ENCODE data around the gene PHF12.
A peak's percentile ranks its signal among the peaks of the same experiment; 100 is the strongest.
"Not testable (repeated sequence)": the region's sequence is repeated elsewhere in the genome, so short reads cannot be mapped to it uniquely, and the experiment has no call there.

The PHF12 gene

GRCh38 chr17:28935744-28936460 lies 15.4 kb downstream of the PHF12 start:
- H3K4me1 ChIP-seq (ENCODE audit: control insufficient read depth, insufficient read depth, low read length) = peaks cover 24% of the 10 kb centered on the region
- no peak overlapping the region for H3K9ac ChIP-seq (ENCODE audit: low read length)
- H3K36me3 ChIP-seq (ENCODE audit: control insufficient read depth, insufficient read depth, low read length) = peaks cover 4% of the 10 kb centered on the region
- no peak overlapping the region for H3K4me3 ChIP-seq (ENCODE audit: low read length)
- H3K27ac ChIP-seq (ENCODE audit: low read depth, low read length) = no peak overlapping the region
- H3K27me3 ChIP-seq (ENCODE audit: control insufficient read depth, insufficient read depth, low read length) = no peaks in the 10 kb centered on the region

DNA sequence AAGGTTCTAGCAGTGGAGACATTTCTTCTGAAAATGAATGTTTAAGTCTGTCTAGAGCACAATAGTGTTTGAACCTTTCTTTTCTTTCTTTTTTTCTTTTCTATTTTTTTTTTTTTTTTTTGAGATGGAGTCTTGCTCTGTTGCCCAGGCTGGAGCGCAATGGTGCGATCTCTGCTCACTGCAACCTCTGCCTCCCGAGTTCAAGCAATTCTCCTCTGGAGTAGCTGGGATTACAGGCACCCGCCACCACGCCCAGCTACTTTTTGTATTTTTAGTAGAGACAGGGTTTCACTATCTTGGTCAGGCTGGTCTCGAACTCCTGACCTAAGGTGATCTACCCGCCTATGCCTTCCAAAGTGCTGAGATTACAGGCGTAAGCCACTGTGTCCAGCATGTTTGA lies 16.8 kb downstream of the PHF12 start:
- peaks cover 11% of the 10 kb centered on the region for H3K4me1 ChIP-seq (ENCODE audit: control insufficient read depth, insufficient read depth, low read length)
- H3K27me3 ChIP-seq (ENCODE audit: control insufficient read depth, insufficient read depth, low read length); H3K4me3 ChIP-seq (ENCODE audit: low read length); H3K27ac ChIP-seq (ENCODE audit: low read depth, low read length); H3K9ac ChIP-seq (ENCODE audit: low read length); H3K36me3 ChIP-seq (ENCODE audit: control insufficient read depth, insufficient read depth, low read length): not testable (repeated sequence)

DNA sequence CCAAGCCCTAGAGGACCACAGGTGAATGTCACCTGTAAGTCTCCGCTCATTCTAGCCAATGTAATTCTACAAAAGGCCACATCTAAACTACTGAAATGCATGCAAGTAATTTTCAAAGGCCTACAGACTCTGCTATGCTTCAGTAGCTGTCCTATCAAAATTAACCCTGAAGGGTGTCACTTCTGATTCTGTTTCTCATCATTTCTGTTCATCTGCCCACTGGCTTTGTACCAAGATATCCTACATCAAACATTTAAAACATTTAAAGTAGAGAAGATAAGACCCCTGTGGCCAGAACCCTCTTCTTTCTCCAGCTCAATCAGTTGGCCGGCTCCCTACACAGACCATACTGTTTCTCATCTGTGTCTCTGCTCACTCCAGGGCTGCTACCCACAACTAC lies 21.5 kb downstream of the PHF12 start:
- Histone ChIP-seq H3K4me3 (ENCODE audit: low read length) (no peak overlapping the region), H3K4me1 (ENCODE audit: control insufficient read depth, insufficient read depth, low read length) (no peaks in the 10 kb centered on the region), H3K36me3 (ENCODE audit: control insufficient read depth, insufficient read depth, low read length) (peaks cover 7% of the 10 kb centered on the region), H3K9ac (ENCODE audit: low read length) (no peak overlapping the region), H3K27me3 (ENCODE audit: control insufficient read depth, insufficient read depth, low read length) (no peaks in the 10 kb centered on the region), H3K27ac (ENCODE audit: low read depth, low read length) (no peak overlapping the region)

GRCh38 chr17:28928061-28928460 lies 23.3 kb downstream of the PHF12 start:
- no peak overlapping the region for H3K27ac ChIP-seq (ENCODE audit: low read depth, low read length)
- peaks cover 14% of the 10 kb centered on the region for H3K36me3 ChIP-seq (ENCODE audit: control insufficient read depth, insufficient read depth, low read length)

DNA sequence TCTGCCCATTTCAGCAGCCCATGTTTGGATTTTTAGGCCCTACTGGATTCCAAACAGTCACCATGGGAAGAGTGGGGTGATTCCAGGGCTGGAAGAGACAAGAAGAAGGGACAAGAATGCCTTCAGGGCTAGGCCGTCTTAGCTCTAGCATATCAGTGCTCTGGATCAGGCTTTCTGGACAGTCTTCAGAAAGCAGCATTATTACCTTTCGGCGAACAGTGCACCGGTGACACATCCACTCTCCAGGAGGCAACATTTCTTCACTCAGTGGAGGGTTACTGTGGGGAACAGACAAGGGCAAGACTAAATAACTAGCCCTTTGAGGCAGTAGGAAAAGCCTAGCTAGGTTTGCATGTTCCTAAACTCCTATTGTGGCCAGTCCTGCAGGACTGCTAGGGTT lies 24.5 kb downstream of the PHF12 start:
- Histone ChIP-seq H3K4me3 (ENCODE audit: low read length) (no peak overlapping the region), H3K27me3 (ENCODE audit: control insufficient read depth, insufficient read depth, low read length) (no peaks in the 10 kb centered on the region), H3K4me1 (ENCODE audit: control insufficient read depth, insufficient read depth, low read length) (no peaks in the 10 kb centered on the region), H3K27ac (ENCODE audit: low read depth, low read length) (no peak overlapping the region), H3K36me3 (ENCODE audit: control insufficient read depth, insufficient read depth, low read length) (peaks cover 14% of the 10 kb centered on the region), H3K9ac (ENCODE audit: low read length) (peak overlapping the region; percentile 22)

More at GRCh38 chr17:28928061-28928460, 23.3 kb downstream of the PHF12 start:
- Histone ChIP-seq H3K4me1 (ENCODE audit: control insufficient read depth, insufficient read depth, low read length) (no peaks in the 10 kb centered on the region), H3K4me3 (ENCODE audit: low read length) (no peak overlapping the region), H3K9ac (ENCODE audit: low read length) (no peak overlapping the region), H3K27me3 (ENCODE audit: control insufficient read depth, insufficient read depth, low read length) (no peaks in the 10 kb centered on the region)

DNA sequence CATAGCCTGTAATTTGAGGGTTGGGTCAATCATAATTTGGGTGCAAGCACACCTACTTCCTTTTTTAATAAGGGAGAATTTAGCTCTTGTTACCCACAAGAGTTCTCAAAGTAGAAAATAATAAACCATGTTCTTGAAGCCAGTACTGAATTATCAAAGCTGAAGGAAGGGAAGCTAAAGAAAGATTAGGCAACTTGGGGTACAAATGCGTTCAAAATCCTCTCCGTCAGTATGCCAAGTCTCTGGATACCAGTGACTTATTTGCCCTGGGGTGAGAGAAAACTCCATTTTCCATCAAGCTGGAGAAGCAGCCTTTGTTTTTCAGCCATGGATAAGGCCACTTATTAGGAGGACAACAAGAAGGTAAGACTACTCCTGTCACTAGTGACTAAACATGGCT lies 25.0 kb downstream of the PHF12 start:
- no peaks in the 10 kb centered on the region for H3K4me1 ChIP-seq (ENCODE audit: control insufficient read depth, insufficient read depth, low read length)
- H3K36me3 ChIP-seq (ENCODE audit: control insufficient read depth, insufficient read depth, low read length) = peaks cover 17% of the 10 kb centered on the region
- no peak overlapping the region for H3K27ac ChIP-seq (ENCODE audit: low read depth, low read length)
- H3K4me3 ChIP-seq (ENCODE audit: low read length) = no peak overlapping the region
- H3K27me3 ChIP-seq (ENCODE audit: control insufficient read depth, insufficient read depth, low read length) = no peaks in the 10 kb centered on the region
- H3K9ac ChIP-seq (ENCODE audit: low read length) = peak overlapping the region; percentile 22

DNA sequence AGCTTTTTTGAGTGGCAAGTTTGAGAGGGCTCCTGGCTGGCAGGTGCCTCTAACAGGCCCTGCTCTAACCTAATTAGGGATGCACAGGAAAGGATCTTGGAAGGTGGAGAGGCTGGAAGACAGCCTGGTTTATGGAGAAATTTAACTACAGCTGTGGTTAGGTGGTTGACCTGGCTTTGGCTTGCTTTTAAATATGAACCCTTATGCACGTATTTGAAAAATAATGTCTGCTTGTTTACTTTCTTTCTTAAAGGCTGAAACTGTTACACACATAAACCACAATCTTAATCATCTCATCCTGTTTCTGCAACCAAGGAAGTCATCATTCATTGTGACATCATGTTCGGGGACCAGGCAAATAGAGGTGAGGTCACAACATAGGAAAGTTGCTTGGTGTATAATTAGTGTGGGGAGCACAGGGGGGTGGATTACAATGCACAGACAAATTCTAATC lies 25.4 kb downstream of the PHF12 start:
- Histone ChIP-seq H3K4me1 (ENCODE audit: control insufficient read depth, insufficient read depth, low read length) (no peaks in the 10 kb centered on the region), H3K27ac (ENCODE audit: low read depth, low read length) (no peak overlapping the region), H3K4me3 (ENCODE audit: low read length) (no peak overlapping the region), H3K27me3 (ENCODE audit: control insufficient read depth, insufficient read depth, low read length) (no peaks in the 10 kb centered on the region), H3K36me3 (ENCODE audit: control insufficient read depth, insufficient read depth, low read length) (peaks cover 19% of the 10 kb centered on the region), H3K9ac (ENCODE audit: low read length) (no peak overlapping the region)

DNA sequence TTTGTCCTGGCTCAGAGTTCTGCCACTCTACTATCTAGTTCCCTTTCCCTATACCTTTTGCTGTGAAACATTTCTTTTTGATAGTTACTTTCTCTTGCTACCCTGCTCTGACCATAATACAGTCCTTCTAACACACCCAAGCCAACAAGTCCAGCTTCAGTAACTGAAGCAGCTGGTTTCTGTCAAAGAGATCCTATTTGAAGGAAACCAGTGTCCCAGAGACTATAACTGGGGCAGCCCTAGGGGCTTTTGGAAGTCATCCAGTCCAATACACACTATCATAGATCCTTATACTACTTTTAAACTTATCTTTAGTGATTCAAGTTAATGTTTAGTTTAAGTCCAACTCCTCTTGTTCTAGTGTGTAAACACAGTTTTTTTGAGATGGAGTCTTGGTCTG lies 31.1 kb downstream of the PHF12 start:
- peaks cover 51% of the 10 kb centered on the region for H3K36me3 ChIP-seq (ENCODE audit: control insufficient read depth, insufficient read depth, low read length)
- H3K4me1 ChIP-seq (ENCODE audit: control insufficient read depth, insufficient read depth, low read length) = no peaks in the 10 kb centered on the region
- no peak overlapping the region for H3K27ac ChIP-seq (ENCODE audit: low read depth, low read length)
- H3K4me3 ChIP-seq (ENCODE audit: low read length) = no peak overlapping the region
- H3K9ac ChIP-seq (ENCODE audit: low read length) = no peak overlapping the region
- H3K27me3 ChIP-seq (ENCODE audit: control insufficient read depth, insufficient read depth, low read length) = no peaks in the 10 kb centered on the region

DNA sequence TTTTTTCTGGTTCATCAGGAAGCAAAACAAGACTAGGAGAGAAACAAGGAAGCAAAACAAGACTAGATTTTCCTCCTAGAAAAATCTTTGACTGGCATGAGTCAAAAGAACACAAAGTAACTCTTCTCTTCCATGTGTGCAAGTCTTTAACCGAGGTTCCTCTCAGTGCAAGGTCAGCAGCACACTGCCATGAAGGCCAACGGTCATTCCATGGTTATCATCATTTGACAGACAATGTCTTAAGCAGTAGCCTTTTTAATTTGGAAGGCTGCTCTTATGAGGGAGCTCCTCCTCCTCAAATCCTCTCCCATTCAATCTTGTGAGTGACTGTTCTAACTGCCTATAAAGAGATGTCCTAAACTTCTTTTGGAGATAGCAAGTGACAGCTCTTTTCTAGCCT lies 33.0 kb downstream of the PHF12 start:
- H3K4me1 ChIP-seq (ENCODE audit: control insufficient read depth, insufficient read depth, low read length) = no peaks in the 10 kb centered on the region
- no peak overlapping the region for H3K9ac ChIP-seq (ENCODE audit: low read length)
- no peaks in the 10 kb centered on the region for H3K27me3 ChIP-seq (ENCODE audit: control insufficient read depth, insufficient read depth, low read length)
- H3K36me3 ChIP-seq (ENCODE audit: control insufficient read depth, insufficient read depth, low read length) = peaks cover 54% of the 10 kb centered on the region
- no peak overlapping the region for H3K27ac ChIP-seq (ENCODE audit: low read depth, low read length)
- H3K4me3 ChIP-seq (ENCODE audit: low read length) = no peak overlapping the region

DNA sequence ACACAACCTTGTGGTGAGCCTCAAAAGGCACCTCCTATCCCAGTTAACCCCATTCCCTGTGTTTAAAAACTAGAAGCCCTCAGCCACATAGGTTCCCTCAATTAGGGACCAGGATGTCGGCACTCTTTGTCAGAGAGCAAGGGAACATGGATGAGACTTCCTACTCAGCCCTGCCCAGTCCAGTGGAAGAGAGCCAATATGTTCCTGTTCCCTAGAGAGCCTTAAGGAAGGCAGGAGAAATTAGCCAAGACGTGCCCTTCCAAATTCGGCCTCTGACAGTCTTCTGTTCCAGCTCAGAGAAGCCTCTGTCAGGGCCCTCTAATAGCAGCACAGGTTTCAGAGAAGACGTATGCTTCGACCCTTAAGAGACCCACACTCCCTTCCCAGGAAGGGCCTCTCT lies 33.9 kb downstream of the PHF12 start:
- no peak overlapping the region for H3K4me3 ChIP-seq (ENCODE audit: low read length)
- H3K4me1 ChIP-seq (ENCODE audit: control insufficient read depth, insufficient read depth, low read length) = no peaks in the 10 kb centered on the region
- no peak overlapping the region for H3K9ac ChIP-seq (ENCODE audit: low read length)
- H3K27me3 ChIP-seq (ENCODE audit: control insufficient read depth, insufficient read depth, low read length) = no peaks in the 10 kb centered on the region
- H3K36me3 ChIP-seq (ENCODE audit: control insufficient read depth, insufficient read depth, low read length) = peaks cover 62% of the 10 kb centered on the region
- H3K27ac ChIP-seq (ENCODE audit: low read depth, low read length) = no peak overlapping the region

DNA sequence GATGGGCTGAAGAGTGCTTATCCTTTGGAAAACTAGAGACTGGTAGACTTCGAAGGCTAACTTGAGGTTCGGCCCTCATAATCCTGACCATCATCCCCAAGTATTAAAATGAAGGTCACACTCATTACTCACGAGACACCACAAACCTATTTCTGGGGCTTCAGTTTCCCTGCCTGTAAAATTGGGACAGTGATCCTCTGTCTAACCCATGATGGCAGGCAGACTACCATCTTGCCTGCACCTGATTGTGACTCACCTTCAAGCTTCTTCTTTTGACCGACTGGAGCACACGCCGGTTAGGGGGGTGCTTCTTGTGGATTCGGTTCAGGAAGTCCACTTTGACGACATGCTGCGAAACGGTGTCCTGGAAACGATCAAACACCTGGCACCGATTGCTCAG lies 34.3 kb downstream of the PHF12 start:
- H3K27me3 ChIP-seq (ENCODE audit: control insufficient read depth, insufficient read depth, low read length) = no peaks in the 10 kb centered on the region
- H3K4me3 ChIP-seq (ENCODE audit: low read length) = no peak overlapping the region
- H3K4me1 ChIP-seq (ENCODE audit: control insufficient read depth, insufficient read depth, low read length) = no peaks in the 10 kb centered on the region
- no peak overlapping the region for H3K27ac ChIP-seq (ENCODE audit: low read depth, low read length)
- H3K9ac ChIP-seq (ENCODE audit: low read length) = no peak overlapping the region
- H3K36me3 ChIP-seq (ENCODE audit: control insufficient read depth, insufficient read depth, low read length) = peaks cover 67% of the 10 kb centered on the region

DNA sequence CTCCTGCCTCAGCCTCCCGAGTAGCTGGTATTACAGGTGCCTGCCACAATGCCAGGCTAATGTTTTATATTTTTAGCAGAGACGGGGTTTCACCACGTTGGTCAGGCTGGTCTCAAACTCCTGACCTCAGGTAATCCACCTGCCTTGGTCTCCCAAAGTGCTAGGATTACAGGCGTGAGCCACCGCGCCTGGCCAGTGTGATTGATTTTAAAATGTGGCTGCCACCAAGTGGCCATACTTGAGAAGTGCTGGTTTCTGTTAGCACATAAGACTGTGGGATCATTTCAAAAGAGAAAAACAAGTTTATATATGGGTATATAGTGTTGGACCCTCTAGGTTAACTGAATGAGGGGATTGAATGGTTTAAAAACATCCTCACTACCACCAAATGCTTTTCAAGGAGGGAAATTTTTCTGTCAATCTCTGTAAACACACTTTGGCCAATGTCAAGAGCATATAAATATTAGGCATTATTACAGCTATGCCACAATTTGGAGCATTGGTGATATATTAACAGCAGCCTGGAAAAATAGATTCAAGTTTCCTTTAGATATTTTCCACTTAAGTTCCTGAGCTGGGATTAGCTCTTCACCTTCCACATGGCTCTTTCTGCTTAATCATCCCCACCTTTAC lies 34.9 kb downstream of the PHF12 start:
- no peak overlapping the region for H3K4me3 ChIP-seq (ENCODE audit: low read length)
- H3K4me1 ChIP-seq (ENCODE audit: control insufficient read depth, insufficient read depth, low read length) = no peaks in the 10 kb centered on the region
- no peak overlapping the region for H3K27ac ChIP-seq (ENCODE audit: low read depth, low read length)
- H3K36me3 ChIP-seq (ENCODE audit: control insufficient read depth, insufficient read depth, low read length) = peaks cover 69% of the 10 kb centered on the region
- no peak overlapping the region for H3K9ac ChIP-seq (ENCODE audit: low read length)
- H3K27me3 ChIP-seq (ENCODE audit: control insufficient read depth, insufficient read depth, low read length) = no peaks in the 10 kb centered on the region

GRCh38 chr17:28912938-28913333 lies 38.4 kb downstream of the PHF12 start:
- H3K36me3 ChIP-seq (ENCODE audit: control insufficient read depth, insufficient read depth, low read length) = peaks cover 83% of the 10 kb centered on the region
- H3K27me3 ChIP-seq (ENCODE audit: control insufficient read depth, insufficient read depth, low read length) = no peaks in the 10 kb centered on the region
- H3K4me1 ChIP-seq (ENCODE audit: control insufficient read depth, insufficient read depth, low read length) = peaks cover 13% of the 10 kb centered on the region
- no peak overlapping the region for H3K4me3 ChIP-seq (ENCODE audit: low read length)
- no peak overlapping the region for H3K9ac ChIP-seq (ENCODE audit: low read length)
- no peak overlapping the region for H3K27ac ChIP-seq (ENCODE audit: low read depth, low read length)
